ENCODE results near the gene GCC2.
"Not testable (repeated sequence)": the region's sequence is repeated elsewhere in the genome, so short reads cannot be mapped to it uniquely, and the experiment has no call there.

The GCC2 gene

GRCh38 chr2:108448678-108449409 is at the start of gene GCC2:
Gene GCC2, plus strand, starts transcription at chr2:108449206. Its CDS starts 69 bp downstream, at chr2:108449275.
- peak; percentile 89 to 92 for DNase-seq (ENCODE audit: low read depth in 2 of 2, low spot score in 1 of 2)

- no peak for DNase-seq (ENCODE audit: low read depth in 2 of 2, low spot score in 1 of 2)
Observed at GRCh38 chr2:108399479-108399878, 49.5 kb upstream of the GCC2 start.

GRCh38 chr2:108401800-108402199 is 47.2 kb upstream of the GCC2 start:
- DNase-seq (ENCODE audit: low read depth in 2 of 2, low spot score in 1 of 2): no peak

GRCh38 chr2:108403494-108403893 is 45.5 kb upstream of the GCC2 start:
- DNase-seq (ENCODE audit: low read depth in 2 of 2, low spot score in 1 of 2): no peak

- no peak for DNase-seq (ENCODE audit: low read depth in 2 of 2, low spot score in 1 of 2)
Observed at GRCh38 chr2:108404784-108405397, 44.1 kb upstream of the GCC2 start.

- no peak for DNase-seq (ENCODE audit: low read depth in 2 of 2, low spot score in 1 of 2)
Observed at GRCh38 chr2:108407864-108408729, 40.9 kb upstream of the GCC2 start.

GRCh38 chr2:108409768-108410167 is 39.2 kb upstream of the GCC2 start:
- no peak for DNase-seq (ENCODE audit: low read depth in 2 of 2, low spot score in 1 of 2)

GRCh38 chr2:108412995-108413710 is 35.9 kb upstream of the GCC2 start:
- no peak for DNase-seq (ENCODE audit: low read depth in 2 of 2, low spot score in 1 of 2)

- no peak for DNase-seq (ENCODE audit: low read depth in 2 of 2, low spot score in 1 of 2)
Observed at GRCh38 chr2:108413711-108414095, 35.3 kb upstream of the GCC2 start.

GRCh38 chr2:108414256-108414876 is 34.6 kb upstream of the GCC2 start:
- no peak for DNase-seq (ENCODE audit: low read depth in 2 of 2, low spot score in 1 of 2)

- no peak for DNase-seq (ENCODE audit: low read depth in 2 of 2, low spot score in 1 of 2)
Observed at GRCh38 chr2:108414945-108415344, 34.1 kb upstream of the GCC2 start.

- DNase-seq (ENCODE audit: low read depth in 2 of 2, low spot score in 1 of 2): no peak
Observed at GRCh38 chr2:108417254-108417653, 31.8 kb upstream of the GCC2 start.

- no peak for DNase-seq (ENCODE audit: low read depth in 2 of 2, low spot score in 1 of 2)
Observed at GRCh38 chr2:108418416-108418815, 30.6 kb upstream of the GCC2 start.

- DNase-seq (ENCODE audit: low read depth in 2 of 2, low spot score in 1 of 2): no peak
Observed at GRCh38 chr2:108423067-108423466, 25.9 kb upstream of the GCC2 start.

GRCh38 chr2:108423502-108424251 is 25.3 kb upstream of the GCC2 start:
- DNase-seq (ENCODE audit: low read depth in 2 of 2, low spot score in 1 of 2): no peak

- no peak for DNase-seq (ENCODE audit: low read depth in 2 of 2, low spot score in 1 of 2)
Observed at GRCh38 chr2:108428286-108429009, 20.6 kb upstream of the GCC2 start.

GRCh38 chr2:108435578-108435977 is 13.4 kb upstream of the GCC2 start:
- not testable (repeated sequence) for DNase-seq (ENCODE audit: low read depth in 2 of 2, low spot score in 1 of 2)

- DNase-seq (ENCODE audit: low read depth in 2 of 2, low spot score in 1 of 2): no peak
Observed at GRCh38 chr2:108436976-108437375, 12.0 kb upstream of the GCC2 start.

GRCh38 chr2:108441712-108442111 is 7.3 kb upstream of the GCC2 start:
- no peak for DNase-seq (ENCODE audit: low read depth in 2 of 2, low spot score in 1 of 2)

All from stimulated activated CD8-positive, alpha-beta memory T cell treated with anti-CD3 and anti-CD28 coated beads, Interleukin-4, amount 100 ng/mL, for 4 hours (primary cell).